OCI-LY7 (cell line): Measurements from ENCODE around the gene ITGB2.

Experiments used
- CTCF ChIP-seq: fragments of 200-600 bp; sonication (generic); conservative IDR thresholded peaks from 2 replicates; pipeline ENCODE4 v1.5.1; 2014; ENCODE audit warnings: mild to moderate bottlenecking, antibody characterized with exemption, low read length, moderate library complexity, mixed read lengths
- EZH2phosphoT487 ChIP-seq: fragments of 200-600 bp; sonication (generic); IDR thresholded peaks from 2 replicates; pipeline ENCODE4 v1.6.1; 2018; ENCODE audit warnings: low read depth, borderline replicate concordance, mild to moderate bottlenecking, mixed run types, antibody characterized with exemption, low read length, moderate library complexity, mixed read lengths

DNA sequence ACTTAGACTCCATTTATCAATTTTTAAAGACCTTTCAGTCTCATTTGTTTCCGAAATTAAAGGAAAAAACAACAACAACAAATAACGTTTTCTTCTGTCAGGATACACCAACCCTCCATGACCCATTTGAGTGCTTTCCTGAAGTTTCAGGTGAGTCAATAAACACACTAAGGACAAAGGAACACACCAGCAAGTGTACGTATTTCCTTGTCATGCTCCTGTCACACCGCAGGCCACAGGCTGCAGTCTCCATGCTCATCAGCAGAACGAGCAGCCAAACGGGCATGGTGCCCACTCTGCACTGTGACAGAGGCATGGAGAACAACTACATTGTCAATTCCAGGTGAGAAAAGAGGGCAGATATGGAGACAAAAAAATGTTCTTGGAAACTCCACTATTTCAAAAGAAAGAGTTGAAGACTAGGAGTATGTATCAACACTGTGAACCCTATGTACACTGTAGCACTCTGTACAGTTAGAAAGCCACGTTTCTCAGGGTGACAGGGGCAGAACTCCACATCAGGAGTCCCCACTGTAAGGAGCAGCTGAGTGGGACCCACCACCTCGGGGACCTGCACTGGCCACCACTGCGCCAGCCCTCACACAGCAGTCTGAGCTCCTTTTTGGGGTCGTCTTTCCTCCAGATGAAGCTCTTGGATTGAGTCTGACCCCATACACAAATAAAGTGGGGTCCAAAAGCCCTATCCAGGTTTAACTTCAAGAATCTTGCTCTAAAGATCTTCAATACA is 49.8 kb downstream of the ITGB2 start:
- TF ChIP-seq CTCF (no peak), EZH2phosphoT487 (no peak)
